Ammon's horn (tissue), 1 donor: Measurements from ENCODE around the gene RAB31.
"Not testable (repeated sequence)": the region's sequence is repeated elsewhere in the genome, so short reads cannot be mapped to it uniquely, and the experiment has no call there.

Experiments used
- DNase-seq: peaks from one replicate; pipeline ENCODE4 v3.0.0-alpha.2; 2016; ENCODE audit warnings: low spot score

The RAB31 gene

DNA sequence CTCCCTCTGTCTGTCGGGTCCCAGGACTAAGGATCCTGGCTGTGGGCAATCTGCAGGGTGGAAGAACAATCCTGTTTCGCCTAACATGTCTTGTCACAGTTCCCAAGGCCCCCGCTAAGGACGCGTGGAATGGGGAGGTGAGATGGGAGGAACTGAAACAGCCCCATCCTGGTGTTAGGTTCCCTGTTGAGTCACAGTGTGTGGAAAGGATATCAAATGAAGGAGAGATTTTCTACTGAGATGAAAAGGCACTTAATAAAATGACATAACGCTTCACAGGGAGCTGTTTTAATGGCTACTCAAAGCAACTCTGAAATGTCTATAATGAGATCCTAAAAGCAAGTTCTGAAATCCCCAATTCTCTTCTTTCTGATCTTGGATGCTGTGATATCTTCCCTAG, 52.5 kb downstream of the RAB31 start:
- DNase-seq, result no peak

DNA sequence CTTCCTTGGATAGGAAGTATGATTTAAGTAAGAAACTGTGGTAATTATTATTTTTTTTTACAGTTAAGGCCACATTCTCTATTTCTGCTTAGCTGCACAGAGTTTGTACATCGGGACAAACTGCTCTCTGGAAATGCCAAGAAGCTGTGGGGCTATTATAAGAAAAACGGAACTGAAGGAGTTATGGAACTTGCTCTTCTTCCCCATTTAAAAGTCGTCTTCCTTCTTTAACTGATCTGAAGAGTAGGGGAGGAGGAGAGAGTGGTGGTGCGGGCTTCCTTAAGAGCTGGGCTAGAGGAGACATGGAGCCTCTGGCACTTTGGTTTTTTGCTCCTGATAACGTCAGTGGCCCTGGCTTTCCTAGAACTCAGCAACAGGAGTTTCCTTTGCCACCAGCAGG, 54.4 kb downstream of the RAB31 start:
- peak; percentile 42 for DNase-seq

DNA sequence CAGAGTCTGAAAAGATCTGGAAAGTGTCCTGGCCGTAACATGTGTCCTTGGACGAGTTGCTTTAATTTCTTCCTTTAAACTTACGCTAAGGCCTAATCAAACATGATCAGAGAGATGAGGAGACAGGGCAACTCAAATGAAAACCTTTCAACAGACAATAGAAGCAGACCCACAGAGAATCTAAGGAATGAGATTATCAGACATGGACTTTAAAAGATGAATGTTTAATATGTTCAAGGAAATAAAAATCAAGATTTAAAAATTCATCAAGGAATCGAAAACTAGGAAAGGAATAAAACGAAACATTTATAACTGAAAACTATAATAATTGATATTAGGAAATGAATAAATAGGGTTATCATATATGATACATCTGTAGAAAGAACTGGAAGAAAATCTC, 55.1 kb downstream of the RAB31 start:
- DNase-seq, result no peak

DNA sequence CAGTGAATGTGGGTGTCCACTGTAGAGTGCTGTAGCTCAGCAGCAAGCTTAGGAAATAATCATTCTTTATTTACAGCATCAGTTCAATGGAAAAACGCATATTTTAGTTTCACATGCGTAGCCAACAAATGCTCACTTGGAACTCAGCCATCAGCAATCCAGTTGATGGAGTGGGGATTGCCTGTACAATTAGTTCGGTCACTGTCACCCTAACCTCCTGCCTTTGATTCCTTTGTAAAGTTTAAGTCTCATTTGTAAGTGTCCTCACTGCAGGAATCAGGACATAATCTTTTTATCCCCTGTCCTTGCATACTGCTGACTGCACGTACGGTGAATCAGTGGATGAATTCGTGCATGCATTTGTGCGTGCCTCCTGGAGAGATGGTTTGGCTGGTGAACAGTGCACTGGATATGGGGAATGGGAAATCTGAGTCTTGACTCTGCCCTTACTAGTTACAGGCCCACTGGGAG, 55.9 kb downstream of the RAB31 start:
- DNase-seq, result no peak

DNA sequence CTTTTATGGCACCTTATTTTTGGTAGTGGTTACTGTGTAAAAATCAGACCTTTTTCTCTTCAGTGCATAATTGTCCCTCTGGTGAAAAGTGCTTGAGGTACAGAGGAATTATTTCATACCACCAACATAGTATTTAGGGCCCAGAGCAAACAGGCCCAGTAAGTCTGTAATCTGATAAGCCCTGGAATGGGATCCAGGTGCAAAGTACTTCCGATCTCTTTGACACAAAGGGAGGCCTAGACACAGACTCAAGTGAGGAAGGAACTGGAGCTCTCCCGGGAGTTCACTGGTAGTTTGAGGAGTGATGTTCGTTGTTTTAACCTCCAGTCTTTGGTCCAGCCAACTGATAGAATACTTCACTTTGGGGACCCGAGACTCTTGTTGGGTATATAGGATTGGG, 57.4 kb downstream of the RAB31 start:
- DNase-seq, result no peak

DNA sequence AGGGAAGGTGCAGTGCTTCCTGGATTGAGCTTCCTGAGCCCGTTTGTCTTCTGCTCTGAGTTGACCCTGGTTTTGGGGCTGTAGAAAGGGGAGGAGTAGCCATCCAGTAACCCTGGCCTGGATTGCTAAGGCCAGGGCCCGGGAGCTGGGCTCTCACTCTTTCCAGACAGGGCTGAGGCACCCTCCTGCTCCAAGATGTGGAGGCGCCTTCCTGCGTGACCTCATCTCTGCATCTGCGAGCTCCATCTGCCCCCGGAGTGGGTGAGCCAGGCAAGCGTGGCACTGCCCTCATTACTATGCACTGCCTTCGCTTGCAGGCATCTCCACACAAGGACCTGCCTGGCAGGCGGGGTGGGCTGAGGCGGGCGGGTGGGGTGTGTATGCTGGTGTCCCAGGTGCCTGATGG, 58.0 kb downstream of the RAB31 start:
- DNase-seq, result peak; percentile 40

DNA sequence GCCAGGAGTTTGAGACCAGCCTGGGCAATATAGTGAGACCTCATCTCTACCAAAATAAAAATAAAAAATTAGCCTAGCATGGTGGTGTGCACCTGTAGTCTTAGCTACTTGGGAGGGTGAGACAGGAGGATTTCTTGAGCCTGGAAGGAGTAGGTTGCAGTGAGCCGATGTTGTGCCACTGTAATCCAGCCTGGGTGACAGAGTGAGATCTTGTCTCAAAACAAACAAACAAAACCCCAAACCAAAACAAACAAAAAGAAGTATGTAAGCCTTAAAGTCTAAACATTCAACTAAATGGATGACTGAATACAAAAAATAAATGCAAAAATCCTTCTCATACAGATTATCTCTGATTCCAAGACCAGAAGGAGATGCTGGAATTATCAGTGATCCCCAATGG, 58.6 kb downstream of the RAB31 start:
- no peak for DNase-seq

DNA sequence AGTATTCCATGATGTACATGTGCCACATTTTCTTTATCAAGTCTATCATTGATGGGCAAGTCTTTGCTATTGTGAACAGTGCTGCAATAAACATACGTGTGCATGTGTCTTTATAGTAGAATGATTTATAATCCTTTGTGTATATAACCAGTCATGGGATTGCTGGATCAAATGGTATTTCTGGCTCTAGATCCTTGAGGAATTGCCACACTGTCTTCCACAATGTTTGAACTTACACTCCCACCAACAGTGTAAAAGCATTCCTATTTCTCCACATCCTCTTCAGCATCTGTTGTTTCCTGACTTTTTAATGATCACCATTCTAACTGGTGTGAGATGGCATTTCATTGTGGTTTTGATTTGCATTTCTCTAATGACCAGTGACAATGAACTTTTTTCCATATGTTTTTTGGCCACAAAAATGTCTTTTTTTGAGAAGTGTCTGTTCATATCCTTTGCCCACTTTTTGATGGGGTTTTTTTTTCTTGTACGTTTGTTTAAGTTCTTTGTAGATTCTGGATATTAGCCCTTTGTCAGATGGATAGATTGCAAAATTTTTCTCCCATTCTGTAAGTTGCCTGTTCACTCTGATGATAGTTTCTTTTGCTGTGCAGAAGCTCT, 60.1 kb downstream of the RAB31 start:
- not testable (repeated sequence) for DNase-seq

DNA sequence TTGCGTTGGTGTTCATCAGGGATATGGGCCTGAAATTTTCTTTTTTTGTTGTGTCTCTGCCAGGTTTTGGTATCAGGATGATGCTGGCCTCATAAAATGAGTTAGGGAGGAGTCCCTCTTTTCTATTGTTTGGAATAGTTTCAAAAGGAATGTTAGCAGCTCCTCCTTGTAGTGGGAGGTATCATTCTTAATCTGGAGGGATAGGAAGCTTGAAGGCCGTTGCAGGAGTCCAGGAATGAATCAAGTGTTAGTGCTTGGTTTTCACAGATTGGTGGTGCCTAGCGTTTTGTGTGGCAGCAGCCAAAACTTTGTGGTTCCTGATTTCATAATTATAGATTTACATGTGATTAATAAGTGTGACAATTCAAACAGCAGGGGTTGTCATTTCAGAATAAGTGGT, 62.0 kb downstream of the RAB31 start:
- not testable (repeated sequence) for DNase-seq

DNA sequence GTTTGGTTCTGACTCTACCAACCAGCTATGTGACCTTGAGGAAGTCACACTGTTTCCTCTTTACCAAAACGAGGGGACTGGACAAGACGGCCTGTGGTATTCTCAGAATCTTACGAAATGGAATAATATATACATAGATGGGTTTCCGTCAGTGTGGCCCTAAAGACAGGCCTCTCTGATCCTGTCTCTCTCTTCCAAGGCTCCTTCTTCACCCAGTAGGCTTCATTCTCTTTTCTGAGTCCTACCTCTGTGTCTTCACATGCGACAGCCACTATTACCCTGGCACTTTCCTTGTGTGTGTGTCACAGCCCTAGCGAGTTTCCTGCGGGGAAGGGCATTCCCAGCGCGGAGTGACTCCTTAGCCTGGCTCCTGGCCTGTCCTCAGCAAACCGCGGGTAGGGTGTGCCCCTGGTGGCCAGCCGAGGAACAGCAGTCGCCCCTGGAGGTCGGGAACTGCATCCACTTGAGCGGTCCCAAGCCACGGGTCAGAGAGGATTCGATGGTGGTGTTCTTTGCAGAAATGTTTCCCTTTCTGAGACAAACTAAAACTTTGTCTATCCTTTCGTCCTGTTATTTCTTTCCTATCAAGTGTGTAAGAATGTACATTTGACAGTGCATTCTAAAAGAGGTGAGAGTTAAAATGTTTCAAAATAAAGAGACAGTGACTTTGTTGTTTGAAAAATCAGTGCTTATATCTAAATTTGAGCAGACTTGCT, 63.3 kb downstream of the RAB31 start:
- DNase-seq, result peak; percentile 85

DNA sequence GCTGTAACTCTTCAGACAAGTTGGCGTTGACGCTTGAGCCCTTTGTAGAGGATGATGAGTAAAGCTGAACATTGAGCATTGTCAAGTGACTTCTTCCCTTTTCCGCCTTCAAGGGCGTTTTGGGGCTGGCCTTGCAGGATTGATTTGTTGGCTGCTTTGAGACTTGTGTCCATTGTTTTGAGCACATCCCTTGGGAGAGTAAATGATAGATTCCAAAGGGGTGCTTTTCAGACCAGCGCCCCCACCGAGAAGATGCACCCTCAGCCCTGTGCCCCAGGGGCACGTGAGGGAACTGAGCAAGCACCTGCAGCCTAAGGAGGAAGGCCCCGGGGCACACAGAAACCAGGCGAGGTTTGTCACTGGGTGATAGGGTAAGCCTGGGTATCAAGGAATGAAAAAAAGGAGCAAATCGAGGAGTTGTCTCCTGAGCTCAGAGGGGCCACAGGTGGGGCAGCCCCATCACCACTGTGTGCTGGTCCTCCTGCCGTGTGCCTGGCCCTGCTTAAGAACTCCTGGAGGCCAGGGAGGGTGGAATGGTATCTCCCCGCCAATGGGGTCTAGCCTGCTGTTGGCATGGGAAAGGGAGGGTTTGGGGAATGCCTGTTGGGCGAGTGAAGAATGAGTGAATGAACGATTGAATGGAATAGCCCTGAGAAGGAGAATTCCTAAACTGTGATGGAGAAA, 64.0 kb downstream of the RAB31 start:
- DNase-seq, result peak; percentile 27

DNA sequence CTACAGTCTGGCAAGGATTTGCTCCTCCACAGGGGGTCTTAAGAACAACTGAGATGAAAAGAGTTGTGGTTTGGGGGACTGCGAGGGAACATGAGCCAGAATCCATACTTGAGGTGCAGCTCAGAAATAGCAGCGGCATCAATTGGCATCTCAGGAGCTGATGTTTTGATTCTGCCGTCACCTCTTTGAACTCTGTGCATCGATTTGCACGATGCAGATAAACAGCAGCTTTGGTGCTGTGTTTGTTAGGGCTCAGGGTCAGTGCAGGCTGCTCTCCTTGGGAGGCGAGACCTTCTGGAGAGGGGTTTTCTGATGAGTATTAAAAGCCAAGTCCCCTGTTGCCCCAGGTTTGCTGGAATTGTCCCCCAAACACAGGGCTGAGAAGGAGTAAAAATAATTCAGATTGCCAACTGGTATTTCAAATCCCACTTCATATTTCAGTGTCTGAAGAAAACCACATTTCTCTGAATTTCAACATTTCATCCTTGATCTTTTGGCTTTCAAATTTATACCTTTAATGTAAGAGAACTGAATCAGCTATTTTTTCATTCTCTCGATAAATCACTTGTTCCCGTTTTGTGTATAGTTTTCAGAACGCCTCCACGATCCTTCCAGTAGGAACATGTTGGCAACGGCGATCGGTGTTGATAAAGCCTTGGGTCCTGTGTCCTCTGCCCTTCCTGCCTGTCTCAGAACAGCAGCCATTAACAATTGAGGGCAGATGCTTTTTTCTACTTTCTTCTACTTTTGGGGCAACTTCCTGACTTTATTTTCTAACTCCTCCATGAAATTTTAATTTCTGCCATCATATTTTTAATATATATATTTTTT, 65.0 kb downstream of the RAB31 start:
- no peak for DNase-seq

DNA sequence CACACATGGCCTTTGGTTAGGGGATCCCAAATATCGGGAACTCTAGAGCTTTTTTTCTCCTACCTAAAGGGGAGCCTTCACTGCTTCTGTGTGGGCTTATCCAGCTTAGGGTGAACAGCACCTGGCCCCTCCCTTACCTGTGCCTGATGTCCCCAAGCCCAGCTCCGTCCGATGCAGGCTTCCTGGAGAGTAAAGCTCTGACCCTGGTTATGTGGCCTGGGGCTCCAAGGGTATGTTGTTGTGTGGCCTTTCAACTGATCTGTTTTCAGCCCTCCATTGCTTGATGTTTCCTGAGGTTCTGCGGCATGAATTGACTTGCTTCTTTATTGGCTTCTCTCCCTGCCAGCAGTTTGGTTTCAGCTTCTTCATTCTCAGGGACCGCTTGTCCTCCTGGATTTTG, 66.0 kb downstream of the RAB31 start:
- DNase-seq, result no peak

DNA sequence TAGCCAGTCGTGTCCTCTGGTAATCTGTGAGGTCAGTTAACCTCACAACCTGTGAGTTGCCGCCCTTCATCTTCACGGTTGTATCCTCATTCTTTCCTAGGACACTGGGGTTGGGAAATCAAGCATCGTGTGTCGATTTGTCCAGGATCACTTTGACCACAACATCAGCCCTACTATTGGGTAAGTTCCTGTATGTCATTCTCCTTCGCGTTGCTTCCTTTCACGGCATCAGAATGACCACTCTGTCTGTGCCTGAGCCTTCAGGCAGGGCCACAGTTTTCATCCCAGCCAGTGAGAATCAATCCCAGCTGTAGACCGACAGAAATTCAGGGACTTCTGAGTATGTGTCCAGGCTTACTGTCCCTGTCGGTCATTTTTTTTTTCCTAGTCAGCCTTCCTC, 67.1 kb downstream of the RAB31 start:
- peak; percentile 68 for DNase-seq

DNA sequence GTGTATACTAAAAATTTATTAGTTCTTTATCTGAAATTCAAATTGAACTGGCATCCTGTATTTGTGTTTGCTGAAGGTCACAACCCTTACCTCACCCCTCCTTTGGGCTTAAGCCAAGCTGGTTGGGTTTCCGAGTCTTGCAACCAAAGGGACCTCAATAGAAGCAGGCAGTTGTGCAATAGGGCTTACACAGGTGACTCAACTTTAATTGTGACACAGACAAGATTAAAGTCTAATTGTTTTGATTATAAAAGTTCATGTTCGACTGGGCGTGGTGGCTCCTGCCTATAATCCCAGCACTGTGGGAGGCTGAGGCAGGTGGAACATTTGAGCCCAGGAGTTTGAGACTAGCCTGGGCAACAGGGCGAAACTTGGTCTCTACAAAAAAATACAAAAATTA, 71.5 kb downstream of the RAB31 start:
- DNase-seq, result no peak

DNA sequence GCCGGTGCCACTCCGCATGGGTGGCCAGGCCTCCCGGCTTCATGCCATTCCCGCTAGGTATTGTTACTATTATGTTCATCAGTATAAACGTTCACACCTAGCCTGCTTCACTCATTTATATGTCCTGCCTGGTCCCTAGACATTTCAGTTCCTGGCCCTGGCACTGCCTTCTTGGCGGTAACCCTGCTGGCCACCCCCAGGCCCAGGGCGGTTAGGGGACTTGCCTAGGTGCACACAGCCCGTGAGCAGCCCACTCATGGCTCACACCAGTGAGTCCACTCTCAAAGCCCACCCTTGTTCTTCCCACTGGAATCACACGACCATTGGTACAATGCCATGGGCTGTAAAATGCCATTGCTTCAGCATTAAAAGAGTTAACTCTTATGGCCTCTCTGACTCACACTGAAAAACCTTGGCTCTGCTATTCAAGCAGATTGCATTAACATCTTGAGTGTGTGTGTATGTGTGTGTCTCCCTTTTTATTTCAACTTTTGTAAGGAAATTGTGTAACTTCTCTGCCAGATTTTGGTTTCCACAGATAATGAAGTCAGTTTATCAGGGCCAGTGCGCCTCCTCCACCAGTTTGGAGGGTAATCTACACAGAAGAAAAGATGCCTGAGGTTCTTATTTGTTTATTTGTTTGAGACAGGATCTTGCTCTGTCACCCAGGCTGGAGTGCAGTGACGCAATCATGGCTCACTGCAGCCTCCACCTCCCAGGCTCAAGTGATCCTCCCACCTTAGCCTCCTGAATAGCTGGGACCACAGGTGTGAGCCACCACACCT, 74.2 kb downstream of the RAB31 start:
- no peak for DNase-seq

DNA sequence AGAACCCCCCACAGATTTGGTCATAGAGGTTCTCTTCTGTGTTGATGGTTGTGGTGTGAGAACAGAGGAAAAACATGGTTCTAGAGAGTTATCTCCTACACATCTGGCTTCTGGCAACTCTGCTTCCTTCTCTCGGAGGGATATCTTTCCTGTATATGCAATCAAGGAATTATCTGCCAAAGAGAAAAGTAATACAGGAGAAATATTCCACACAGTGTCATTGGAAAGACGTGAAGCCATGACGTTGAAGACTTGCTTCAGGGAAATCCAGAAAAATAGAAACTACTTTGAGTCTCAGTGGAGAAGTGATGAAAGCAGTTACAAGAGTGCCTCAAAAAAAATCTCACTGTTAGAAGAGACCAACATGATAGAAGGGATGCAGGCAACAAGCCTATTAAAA, 78.5 kb downstream of the RAB31 start:
- DNase-seq, result no peak

DNA sequence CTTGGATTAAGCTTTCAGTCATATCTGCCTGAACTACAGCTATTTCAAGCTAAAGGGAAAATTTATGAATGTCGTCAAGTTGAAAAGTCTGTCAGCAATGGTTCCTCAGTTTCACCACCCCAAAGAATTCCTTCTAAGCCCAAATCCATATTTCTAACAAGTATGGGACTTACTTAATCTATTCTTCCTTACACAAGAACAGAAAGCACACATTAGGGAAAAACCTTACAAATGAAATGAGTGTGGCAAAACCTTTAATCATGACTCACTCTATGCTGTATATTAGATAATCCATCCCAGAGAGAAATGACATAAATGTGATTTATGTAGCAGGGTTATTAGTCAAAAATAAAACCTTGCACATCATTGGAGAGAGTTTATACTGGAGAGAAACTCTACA, 78.9 kb downstream of the RAB31 start:
- DNase-seq, result no peak

DNA sequence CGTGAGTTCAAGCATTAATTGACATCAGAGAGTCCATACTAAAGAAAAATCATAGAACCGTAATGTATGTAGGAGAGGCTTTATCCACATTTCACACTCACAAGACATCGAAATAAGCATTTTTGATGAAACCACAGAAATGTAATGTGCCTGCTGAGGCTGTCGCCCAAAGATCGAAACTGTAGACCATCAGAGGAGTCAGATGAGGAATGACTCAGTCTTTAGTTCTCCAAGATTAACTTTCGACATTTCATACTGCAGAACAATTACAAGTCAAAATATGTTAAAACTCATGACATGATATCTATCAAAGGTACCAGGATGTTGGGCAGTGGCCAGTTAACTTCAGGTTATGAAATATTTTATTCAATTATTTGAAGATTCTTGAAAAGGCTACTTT, 79.6 kb downstream of the RAB31 start:
- no peak for DNase-seq

DNA sequence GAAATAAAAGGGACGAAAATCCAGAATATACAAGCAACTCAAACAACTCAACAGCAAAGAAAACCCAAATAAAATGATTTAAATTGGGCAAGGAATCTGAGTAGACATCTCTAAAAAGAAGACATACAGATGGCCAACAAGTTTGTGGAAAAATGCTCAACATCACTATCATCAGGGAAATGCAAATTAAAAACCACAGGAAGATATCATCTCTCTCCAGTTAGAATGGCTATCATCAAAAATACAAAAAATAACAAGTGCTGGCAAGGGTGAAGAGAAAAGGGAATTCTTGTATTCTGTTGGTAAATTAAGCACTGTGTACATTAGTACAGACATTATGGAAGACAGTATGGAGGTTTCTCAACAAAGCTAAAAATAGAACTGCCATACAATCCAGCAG, 80.0 kb downstream of the RAB31 start:
- no peak for DNase-seq

DNA sequence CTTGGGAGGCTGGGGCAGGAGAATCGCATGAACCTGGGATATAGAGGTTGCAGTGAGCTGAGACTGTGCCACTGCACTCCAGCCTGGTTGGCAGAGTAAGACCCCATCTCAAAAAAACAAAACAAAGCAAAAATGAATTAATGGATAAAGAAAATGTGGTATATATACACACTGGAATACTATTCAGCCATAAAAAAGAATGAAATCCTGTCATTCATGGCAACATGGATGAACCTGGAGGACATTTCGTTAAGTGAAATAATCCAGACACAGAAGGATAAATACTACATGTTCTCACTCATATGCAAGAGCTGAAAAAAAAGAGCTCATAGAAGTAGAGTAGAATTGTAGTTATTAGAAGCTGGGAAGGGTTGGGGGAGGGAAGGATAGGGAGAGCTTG, 80.8 kb downstream of the RAB31 start:
- DNase-seq, result no peak

DNA sequence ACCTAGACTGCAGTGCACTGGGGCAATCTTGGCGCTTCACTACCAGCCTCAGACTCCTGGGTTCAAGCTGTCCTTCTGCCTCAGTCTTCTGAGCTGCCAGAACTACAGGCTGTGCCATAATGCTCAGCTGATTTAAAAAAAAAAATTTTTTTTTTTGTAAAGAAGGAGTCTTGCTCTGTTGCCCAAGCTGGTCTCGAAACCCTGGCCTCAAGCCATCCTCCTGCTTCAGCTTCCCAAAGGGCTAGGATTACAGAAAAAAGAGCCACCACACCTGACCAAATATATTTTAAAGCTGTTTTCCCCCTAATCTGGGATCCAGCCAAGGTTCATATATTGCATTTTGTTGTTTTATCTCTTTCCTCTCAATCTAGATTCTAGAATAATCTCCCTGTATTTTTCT, 82.2 kb downstream of the RAB31 start:
- DNase-seq, result no peak
